A673 (cell line): ENCODE results near the gene FAAP20.

Experiments
- EZH2 ChIP-seq: fragments of 200-600 bp; sonication (generic); IDR thresholded peaks from 2 replicates; pipeline ENCODE4 v1.6.1; 2017; ENCODE audit warnings: borderline replicate concordance, low read depth, mild to moderate bottlenecking, mixed read lengths, antibody characterized with exemption, low read length; ENCODE audit not compliant: poor library complexity, severe bottlenecking
- TF ChIP-seq, protein P1 (sequence below): fragments of 300-800, 200-600 bp; sonication (generic); conservative IDR thresholded peaks from 2 replicates; pipeline ENCODE4 v1.5.1; 2017; ENCODE audit warnings: low read depth, mild to moderate bottlenecking, antibody characterized with exemption, low read length, moderate library complexity, mixed read lengths

DNA sequence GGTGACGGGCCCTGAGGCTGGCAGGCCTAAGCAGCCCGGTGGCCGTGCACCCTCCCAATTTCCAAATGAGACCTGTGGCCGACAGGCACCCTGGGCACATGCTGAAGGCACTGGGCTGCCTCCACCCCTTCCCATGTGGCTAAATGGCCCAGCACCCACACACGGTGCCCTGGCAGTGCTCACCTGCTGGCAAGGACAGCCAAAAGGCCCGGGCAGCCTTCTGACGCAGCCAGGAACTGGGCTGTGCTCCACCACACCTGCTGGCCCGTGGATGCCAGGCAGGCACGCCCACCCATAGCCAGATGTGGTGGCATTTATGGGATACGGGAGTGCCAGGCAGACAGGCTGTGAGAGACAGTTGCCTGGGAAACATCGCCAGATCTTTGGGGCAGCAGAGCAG lies 4.0 kb upstream of the FAAP20 start:
- TF ChIP-seq, protein P1, sequence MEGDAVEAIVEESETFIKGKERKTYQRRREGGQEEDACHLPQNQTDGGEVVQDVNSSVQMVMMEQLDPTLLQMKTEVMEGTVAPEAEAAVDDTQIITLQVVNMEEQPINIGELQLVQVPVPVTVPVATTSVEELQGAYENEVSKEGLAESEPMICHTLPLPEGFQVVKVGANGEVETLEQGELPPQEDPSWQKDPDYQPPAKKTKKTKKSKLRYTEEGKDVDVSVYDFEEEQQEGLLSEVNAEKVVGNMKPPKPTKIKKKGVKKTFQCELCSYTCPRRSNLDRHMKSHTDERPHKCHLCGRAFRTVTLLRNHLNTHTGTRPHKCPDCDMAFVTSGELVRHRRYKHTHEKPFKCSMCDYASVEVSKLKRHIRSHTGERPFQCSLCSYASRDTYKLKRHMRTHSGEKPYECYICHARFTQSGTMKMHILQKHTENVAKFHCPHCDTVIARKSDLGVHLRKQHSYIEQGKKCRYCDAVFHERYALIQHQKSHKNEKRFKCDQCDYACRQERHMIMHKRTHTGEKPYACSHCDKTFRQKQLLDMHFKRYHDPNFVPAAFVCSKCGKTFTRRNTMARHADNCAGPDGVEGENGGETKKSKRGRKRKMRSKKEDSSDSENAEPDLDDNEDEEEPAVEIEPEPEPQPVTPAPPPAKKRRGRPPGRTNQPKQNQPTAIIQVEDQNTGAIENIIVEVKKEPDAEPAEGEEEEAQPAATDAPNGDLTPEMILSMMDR: no peak
- TF ChIP-seq EZH2: no peak
